Smooth muscle cell of bladder (primary cell): ENCODE results near the gene SEMG2. TPM values are rescaled to one million over a fixed set of nuclear protein-coding genes. Genes with fewer than 3 reads are reported as not detected.

Experiments
- total RNA-seq: library from RNA; depleted of rRNA; stranded (reverse); fragments of >200 nt; gene quantifications from 2 replicates; pipeline ENCODE4 v1.2.3, GENCODE V29; 2014

The SEMG2 gene, protein sequence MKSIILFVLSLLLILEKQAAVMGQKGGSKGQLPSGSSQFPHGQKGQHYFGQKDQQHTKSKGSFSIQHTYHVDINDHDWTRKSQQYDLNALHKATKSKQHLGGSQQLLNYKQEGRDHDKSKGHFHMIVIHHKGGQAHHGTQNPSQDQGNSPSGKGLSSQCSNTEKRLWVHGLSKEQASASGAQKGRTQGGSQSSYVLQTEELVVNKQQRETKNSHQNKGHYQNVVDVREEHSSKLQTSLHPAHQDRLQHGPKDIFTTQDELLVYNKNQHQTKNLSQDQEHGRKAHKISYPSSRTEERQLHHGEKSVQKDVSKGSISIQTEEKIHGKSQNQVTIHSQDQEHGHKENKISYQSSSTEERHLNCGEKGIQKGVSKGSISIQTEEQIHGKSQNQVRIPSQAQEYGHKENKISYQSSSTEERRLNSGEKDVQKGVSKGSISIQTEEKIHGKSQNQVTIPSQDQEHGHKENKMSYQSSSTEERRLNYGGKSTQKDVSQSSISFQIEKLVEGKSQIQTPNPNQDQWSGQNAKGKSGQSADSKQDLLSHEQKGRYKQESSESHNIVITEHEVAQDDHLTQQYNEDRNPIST
- not detected in 2 replicates for total RNA-seq

DNA sequence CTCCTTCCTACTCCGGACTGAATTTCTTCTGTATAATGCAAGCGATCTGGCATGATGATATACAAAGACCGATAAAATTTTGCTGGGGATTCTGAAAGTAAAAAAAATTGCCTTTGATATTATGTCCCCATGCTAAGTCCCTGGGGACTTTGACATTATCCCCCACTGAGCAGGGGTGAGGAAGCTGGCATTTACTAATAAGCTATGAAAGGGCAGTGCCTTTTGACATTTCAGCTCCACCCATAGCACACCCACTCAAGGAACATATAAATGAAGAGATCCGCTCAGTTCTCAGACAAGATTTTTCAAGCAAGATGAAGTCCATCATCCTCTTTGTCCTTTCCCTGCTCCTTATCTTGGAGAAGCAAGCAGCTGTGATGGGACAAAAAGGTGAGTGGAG, at the start of gene SEMG2:
TSS of gene SEMG2 (plus strand) at position 298 of the 400 bp plus-strand sequence. CDS start at position 315, 17 bp downstream.

DNA sequence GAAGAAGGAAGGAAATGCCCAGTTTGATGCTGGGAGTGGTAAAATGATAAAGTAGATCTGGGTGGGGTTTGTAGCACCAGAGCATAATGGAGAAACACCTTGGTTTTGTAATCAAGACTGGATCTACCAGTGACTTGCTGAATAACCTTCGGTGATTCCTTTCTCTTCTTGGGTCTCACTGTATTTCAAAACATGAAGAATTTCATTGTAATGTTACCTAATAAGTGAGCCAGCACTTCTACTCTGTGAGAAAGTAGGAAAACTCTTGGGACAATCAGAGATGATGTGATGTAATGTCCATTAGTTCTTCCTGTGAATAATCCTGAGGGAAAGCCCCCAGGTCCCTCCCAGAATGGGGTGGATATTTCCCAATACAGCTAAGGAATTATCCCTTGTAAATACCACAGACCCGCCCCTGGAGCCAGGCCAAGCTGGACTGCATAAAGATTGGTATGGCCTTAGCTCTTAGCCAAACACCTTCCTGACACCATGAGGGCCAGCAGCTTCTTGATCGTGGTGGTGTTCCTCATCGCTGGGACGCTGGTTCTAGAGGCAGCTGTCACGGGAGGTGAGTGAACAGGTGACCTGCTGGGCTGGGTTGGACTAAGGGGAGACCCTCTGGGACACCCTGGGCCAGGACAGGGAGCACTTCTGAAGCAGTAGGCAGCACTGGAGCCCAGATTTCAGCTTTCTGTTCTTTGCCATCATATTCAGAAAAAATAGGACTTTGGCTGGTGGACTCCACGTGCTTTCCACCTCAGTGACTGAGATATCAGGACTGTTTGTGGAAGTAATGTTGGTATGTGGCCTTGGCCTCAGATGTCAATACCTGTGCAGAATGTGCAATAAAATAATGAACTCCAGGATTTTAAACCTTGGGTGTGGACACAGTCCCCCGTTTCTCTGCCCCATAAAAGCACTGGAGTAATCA, 46.5 kb upstream of the SEMG2 start, which contains the start of gene PI3:
TSS of gene PI3 (plus strand) at position 469 of the 931 bp plus-strand sequence. CDS start at position 490, 21 bp downstream.

DNA sequence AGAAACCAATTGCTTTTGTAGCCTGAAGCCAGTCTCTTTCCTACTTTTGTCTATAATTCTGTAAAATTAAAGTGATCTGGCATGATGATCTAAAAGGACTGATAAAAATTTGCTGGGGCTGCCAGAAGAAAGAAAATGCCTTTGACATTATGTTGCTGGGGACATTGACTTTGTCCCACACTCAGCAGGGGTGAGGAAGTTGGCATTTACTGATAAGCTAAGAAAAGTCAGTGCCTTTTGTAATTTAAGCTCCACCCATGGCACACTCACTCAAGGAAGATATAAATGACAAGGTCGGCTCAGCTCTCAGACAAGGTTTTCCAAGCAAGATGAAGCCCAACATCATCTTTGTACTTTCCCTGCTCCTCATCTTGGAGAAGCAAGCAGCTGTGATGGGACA, 14.4 kb upstream of the SEMG2 start, which contains the start of gene SEMG1:
TSS of gene SEMG1 (plus strand) at position 309 of the 400 bp plus-strand sequence. CDS start at position 330, 21 bp downstream.

DNA sequence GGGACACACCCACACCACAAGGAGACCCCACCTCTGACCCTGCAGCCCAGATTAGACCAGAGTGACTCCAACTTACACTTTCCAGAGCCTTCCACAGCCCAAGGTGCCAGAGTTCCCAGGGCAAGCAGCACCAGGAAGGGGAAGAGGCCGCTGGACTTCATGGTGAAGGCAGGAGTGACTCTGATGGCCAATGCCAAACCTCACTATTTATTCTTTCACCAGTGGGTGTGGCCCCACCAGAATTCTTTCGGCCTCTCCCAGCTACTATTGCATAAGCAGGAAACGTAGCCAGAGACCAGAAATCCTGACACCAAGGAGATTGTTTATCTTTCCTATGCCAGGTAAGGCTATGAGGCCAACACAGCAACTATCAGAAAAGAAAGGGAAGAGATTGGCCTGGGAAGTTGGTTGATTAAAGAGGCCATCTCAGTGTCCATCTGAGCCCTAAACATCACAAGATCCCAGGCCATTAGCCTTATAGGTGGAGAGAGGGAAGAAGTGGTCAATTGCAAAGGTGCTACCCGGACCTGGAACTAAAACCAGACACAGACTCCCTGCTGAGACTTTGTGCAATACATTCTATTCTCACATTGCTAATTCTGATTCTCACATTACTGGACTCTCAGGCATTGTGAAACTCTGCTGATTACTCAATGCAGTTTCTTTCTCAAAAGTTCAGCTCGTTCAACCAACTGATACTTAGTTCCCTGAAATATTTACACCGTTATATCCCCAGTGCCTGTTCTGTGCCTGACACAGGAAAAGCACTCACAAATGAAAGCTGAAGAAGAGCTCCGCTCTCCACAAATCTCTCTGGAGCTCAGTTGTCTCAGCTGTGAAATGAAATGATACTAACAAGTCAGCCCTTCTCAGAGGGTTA, 33.5 kb downstream of the SEMG2 start, which contains the start of gene SLPI:
TSS of gene SLPI (minus strand) at position 182 of the 880 bp plus-strand sequence. CDS start at position 161, 21 bp downstream.

Other genes starting within 250 kb of the SEMG2 start
- gene KCNS1, start 120.2 kb upstream of the SEMG2 start, total RNA-seq, result 0.14 and 0.65 TPM in 2 replicates
- gene WFDC5, start 106.2 kb upstream of the SEMG2 start, total RNA-seq, result not detected in 2 replicates
- not detected in 2 replicates for gene WFDC12, start 96.9 kb upstream of the SEMG2 start, total RNA-seq
- not detected in 2 replicates for gene PI3, start 46.5 kb upstream of the SEMG2 start, total RNA-seq
- not detected in 2 replicates for gene SEMG1, start 14.3 kb upstream of the SEMG2 start, total RNA-seq
- gene SLPI, start 33.2 kb downstream of the SEMG2 start, total RNA-seq, result 2.3 and 2.6 TPM in 2 replicates
- not detected in 2 replicates for gene RBPJL, start 85.5 kb downstream of the SEMG2 start, total RNA-seq
- not detected in 2 replicates for gene MATN4, start 86.9 kb downstream of the SEMG2 start, total RNA-seq
- 98.4 and 102 TPM in 2 replicates for gene SDC4, start 127.1 kb downstream of the SEMG2 start, total RNA-seq
- gene SYS1, start 141.8 kb downstream of the SEMG2 start, total RNA-seq, result 18.6 and 28.5 TPM in 2 replicates
- gene TP53TG5, start 157.0 kb downstream of the SEMG2 start, total RNA-seq, result under 0.01 TPM in 1 of 2 replicates, not detected in the other
- gene DBNDD2, start 186.9 kb downstream of the SEMG2 start, total RNA-seq, result 0.71 and 1.1 TPM in 2 replicates
- gene PIGT, start 194.8 kb downstream of the SEMG2 start, total RNA-seq, result 21.6 and 23.3 TPM in 2 replicates
- not detected in 2 replicates for gene WFDC2, start 248.4 kb downstream of the SEMG2 start, total RNA-seq